Measurements from ENCODE around the gene KRTAP19-1.

The KRTAP19-1 gene

DNA sequence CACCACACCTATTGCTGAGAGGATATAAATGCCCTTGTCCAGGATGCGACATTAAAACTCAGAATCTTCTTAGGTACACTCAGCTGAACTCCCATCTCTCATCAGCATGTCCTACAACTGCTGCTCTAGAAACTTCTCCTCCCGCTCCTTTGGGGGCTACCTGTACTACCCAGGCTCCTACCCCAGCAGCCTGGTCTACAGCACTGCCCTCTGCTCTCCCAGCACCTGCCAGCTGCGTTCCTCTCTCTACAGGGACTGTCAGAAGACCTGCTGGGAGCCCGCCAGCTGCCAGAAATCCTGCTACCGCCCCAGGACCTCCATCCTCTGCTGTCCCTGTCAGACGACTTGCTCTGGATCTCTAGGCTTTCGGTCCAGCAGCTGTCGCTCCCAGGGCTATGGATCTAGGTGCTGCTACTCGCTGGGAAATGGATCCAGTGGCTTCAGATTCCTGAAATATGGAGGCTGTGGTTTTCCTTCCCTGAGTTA lies 50.0 kb downstream of the KRTAP19-1 start, which contains the start of gene KRTAP13-4:
Gene KRTAP13-4, plus strand, starts transcription at position 51 of the 486 bp plus-strand sequence. Its CDS starts 56 bp downstream, at position 107.
- DNase-seq = no peak
